Medulla oblongata (tissue), 1 donor: ENCODE measurements around the gene TMEM39A.

Source experiments
- DNase-seq: peaks from one replicate; pipeline ENCODE4 v3.0.0-alpha.2; 2015; ENCODE audit errors: extremely low spot score

Gene TMEM39A

DNA sequence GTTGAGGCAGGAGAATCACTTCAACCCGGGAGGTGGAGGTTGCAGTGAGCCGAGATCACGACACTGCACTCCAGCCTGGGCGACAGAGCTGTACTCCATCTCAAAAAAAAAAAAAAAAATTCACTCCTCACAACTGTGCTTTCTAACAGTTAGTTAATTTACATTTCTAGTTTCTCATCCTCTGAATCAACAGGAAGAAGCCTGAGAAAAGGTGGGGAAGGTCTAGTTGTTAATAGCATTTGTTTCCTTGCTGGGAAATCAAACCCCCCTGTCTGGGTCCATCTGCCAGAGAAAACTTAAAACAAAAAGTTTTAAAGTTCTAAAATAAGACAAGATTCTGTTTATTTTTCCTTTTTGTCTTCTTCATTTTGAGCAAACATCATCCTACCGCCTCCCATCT is 62.3 kb downstream of the TMEM39A start:
- DNase-seq, result no peak

DNA sequence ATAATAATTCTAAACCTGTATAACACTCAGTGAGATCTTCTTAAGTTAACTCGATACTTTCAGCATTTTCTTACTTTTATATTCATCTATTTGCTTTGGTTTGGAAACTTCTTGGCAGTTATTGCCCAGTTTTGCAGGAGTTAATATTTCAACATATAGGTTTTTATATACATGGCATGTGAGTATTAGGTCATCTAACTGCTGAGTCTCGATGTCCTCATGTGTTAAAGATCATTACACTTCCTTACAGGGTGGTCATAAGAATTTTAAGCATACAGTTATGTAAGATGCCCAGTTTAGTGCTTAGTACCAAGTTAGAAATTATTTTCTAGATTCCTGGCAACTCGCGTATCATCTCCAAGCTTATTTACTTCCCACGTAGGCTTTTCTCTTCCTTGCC is 62.9 kb downstream of the TMEM39A start:
- no peak for DNase-seq

DNA sequence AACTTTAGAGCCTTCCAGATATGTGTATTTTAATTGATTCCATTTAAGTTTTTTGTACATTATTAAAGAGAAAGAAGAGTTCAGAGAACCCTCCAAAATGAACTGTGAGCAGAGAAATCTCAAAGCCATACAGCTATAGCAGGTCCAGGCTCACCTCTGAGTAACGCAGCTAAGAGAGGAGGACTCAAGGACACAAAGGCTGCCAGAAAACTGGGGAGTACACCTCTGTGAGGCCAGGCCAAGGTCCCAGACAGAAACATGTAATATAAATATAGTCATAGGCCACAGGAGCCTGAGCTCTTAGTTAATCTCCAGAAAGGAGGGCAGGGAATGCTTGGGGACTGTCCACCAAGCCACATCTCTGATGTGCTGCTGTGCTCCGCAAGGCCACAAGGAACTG is 66.5 kb downstream of the TMEM39A start:
- DNase-seq, result no peak

DNA sequence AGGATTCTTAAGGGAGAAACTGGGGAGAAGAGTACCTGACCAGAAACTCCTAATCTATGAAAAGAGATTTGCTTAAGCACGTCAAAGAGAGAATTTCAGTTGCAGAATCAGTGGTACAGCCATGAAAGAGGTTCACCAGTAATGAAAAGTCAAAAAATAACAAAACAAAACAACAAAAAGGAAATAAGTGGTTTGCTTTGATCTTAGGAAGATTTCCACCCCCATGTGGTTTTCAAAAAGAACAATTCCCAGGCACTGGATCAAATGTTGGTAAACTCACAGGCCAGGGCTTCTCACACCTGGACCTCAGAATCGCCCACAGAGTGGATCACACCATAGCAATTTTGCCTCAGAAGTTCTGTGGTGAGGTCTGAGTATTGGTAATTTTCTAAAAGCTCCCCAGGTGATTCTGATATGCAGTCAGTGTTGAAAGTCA is 67.5 kb downstream of the TMEM39A start:
- no peak for DNase-seq

DNA sequence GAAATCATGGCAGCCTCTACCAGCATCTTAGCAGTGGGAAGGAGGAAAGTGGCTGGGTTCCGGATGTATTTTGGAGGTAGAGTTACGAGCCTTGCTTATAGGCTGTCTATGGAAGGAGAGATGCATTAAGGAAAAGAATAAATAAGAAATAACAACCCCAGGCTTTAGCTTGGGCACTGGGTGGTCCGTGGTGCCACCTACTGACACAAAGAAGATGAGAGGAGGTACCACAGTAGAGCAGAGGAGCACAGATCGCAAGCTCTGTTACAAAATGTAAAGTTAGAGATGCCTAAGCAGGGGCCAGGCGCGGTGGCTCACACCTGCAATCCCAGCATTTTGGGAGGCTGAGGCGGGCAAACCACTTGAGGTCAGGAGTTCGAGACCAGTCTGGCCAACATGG is 74.8 kb downstream of the TMEM39A start:
- DNase-seq, result no peak

DNA sequence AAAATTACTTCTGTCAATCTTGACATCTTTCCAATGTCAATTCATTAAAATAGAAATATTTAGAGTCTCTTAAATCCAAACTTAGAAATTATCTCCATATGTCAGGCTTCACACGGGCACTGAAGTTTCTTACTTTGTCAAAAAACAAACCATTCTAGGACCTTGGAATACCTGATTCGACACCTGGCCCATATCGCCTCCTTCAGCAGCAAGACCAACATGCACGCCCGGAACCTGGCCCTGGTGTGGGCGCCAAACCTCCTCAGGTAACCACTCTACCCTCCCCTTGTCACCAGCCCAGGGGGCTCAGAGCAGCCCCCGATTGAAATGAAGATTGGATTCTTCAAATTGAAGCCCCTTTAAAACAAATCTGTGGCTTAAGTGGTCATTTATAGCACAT is 81.3 kb downstream of the TMEM39A start:
- DNase-seq, result no peak

DNA sequence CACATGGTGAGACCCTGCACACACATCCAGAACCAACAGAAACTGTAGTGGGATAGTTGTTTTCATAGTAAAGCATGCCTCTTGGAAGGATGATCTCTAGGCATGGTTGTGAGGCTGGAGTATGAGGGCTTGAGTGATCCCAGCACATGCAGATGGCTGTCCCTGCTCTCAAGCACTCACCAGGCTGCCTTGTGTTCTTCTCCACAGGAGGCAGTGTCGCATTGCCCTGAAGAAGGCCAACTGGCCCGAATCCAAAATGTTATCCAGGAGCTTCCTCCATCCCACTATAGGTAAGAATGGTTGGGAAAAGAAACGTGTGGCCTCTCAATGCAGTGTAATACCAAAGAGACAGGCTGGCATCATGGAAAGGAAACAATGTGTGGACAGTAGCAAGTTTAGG is 82.7 kb downstream of the TMEM39A start:
- DNase-seq, result no peak
